OCI-LY7 (cell line): ENCODE results near the gene EYS.

Experiments used
- CTCF ChIP-seq: fragments of 200-600 bp; sonication (generic); conservative IDR thresholded peaks from 2 replicates; pipeline ENCODE4 v1.5.1; 2014; ENCODE audit warnings: mild to moderate bottlenecking, antibody characterized with exemption, low read length, moderate library complexity, mixed read lengths
- EZH2phosphoT487 ChIP-seq: fragments of 200-600 bp; sonication (generic); IDR thresholded peaks from 2 replicates; pipeline ENCODE4 v1.6.1; 2018; ENCODE audit warnings: low read depth, borderline replicate concordance, mild to moderate bottlenecking, mixed run types, antibody characterized with exemption, low read length, moderate library complexity, mixed read lengths

GRCh38 chr6:64712606-64713005 lies 994.4 kb downstream of the EYS start:
- no peak for TF ChIP-seq EZH2phosphoT487
- no peak for TF ChIP-seq CTCF
